ENCODE measurements around the gene SMKR1. TPM values are rescaled to one million over a fixed set of nuclear protein-coding genes. Genes with fewer than 3 reads are reported as not detected.
"Not testable (repeated sequence)": the region's sequence is repeated elsewhere in the genome, so short reads cannot be mapped to it uniquely, and the experiment has no call there.

Gene SMKR1
- total RNA-seq, 1 experiment from 2014 or later: 0.98 TPM

DNA sequence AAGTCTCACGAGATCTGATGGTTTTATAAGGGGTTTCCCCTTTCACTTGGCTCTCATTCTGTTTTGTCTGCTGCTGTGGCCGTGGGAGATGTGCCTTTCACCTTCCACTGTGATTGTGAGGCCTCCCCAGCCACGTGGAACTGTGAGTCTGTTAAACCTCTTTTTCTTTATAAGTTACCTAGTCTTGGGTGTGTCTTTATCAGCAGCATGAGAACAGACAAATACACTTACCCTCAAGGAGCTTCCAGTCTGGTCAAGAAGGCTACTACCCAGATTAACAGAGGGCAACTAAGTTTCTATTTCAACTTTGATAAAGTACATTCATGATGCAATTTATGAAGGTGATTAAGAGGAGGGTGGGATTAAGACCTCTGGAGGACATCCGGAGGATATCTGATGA, 13.1 kb downstream of the SMKR1 start:
- DNase-seq (ENCODE audit: low read depth, low spot score): no peak
- in situ Hi-C loops (cut with HindIII; ENCODE audit: low pct_unique_long_range_greater_than_20kb, low sequenced_read_pairs): no loop called here

GRCh38 chr7:129517931-129518330, 15.6 kb downstream of the SMKR1 start:
- DNase-seq (ENCODE audit: low read depth, low spot score): no peak
- in situ Hi-C loops (cut with HindIII; ENCODE audit: low pct_unique_long_range_greater_than_20kb, low sequenced_read_pairs): no loop called here

GRCh38 chr7:129519464-129519863, 17.1 kb downstream of the SMKR1 start:
- no peak for DNase-seq (ENCODE audit: low read depth, low spot score)
- in situ Hi-C loops (cut with HindIII; ENCODE audit: low pct_unique_long_range_greater_than_20kb, low sequenced_read_pairs): no loop called here

GRCh38 chr7:129522088-129522970, 20.0 kb downstream of the SMKR1 start:
- DNase-seq (ENCODE audit: low read depth, low spot score): no peak
- in situ Hi-C loops (cut with HindIII; ENCODE audit: low pct_unique_long_range_greater_than_20kb, low sequenced_read_pairs): no loop called here

DNA sequence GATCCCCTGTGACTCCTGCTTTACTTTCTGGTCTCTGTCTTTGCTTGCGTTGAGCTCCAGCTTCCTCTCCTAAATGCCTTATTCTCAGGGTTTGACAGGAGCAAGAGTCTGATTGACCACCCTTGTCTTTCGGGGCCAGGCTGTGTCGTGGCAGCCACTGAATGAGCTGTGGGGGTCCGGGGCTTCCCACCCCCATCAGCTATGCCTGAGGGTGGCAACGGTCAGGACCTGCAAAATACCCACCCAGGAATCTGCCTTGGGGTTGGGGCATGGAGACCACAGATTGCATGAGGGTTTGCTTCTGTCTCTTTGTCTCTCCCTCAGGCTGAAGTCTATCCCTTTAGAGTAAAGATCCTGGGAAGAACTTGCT, 20.6 kb downstream of the SMKR1 start:
- in situ Hi-C loops (cut with HindIII; ENCODE audit: low pct_unique_long_range_greater_than_20kb, low sequenced_read_pairs): no loop called here
- DNase-seq (ENCODE audit: low read depth, low spot score): no peak

DNA sequence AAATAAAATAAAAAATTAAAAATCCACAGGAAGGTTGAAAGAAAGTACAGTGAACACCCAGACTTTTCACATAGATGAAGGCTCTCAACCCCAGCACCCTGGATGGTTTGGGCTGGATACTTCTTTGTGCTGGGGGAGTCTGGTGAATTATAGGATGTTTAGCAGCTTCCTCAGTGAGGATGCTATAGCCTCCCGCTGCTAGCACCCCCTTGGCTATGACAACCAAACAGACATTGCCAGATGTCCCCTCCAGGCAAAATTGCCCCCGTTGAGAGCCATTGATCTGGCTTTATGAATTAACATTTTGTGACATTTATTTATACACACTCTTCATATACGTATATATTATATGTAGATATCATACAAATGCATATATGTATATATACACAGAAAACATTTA, 21.6 kb downstream of the SMKR1 start:
- DNase-seq (ENCODE audit: low read depth, low spot score): no peak
- in situ Hi-C loops (cut with HindIII; ENCODE audit: low pct_unique_long_range_greater_than_20kb, low sequenced_read_pairs): no loop called here

DNA sequence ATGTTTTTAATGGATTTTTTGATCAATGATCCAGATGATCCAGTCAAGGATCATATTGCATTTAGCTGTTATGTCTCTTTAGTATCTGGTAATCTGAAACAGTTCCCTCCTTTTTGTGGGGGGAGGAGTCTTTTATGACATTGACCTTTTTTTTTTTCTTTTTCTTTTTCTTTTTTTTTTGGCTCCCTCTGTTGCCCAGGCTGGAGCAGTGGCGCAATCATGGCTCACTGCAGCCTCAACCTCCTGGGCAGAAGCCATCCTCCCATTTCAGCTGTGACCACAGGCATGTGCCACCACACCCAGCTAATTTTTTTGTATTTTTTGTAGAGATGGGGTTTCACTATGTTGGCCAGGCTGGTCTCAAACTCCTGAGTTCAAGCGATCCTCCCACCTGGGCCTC, 22.1 kb downstream of the SMKR1 start:
- DNase-seq (ENCODE audit: low read depth, low spot score): peak; percentile 51
- in situ Hi-C loops (cut with HindIII; ENCODE audit: low pct_unique_long_range_greater_than_20kb, low sequenced_read_pairs): not testable (repeated sequence)

GRCh38 chr7:129525225-129525862, 23.0 kb downstream of the SMKR1 start:
- in situ Hi-C loops (cut with HindIII; ENCODE audit: low pct_unique_long_range_greater_than_20kb, low sequenced_read_pairs): no loop called here
- no peak for DNase-seq (ENCODE audit: low read depth, low spot score)

GRCh38 chr7:129529643-129530042, 27.3 kb downstream of the SMKR1 start:
- DNase-seq (ENCODE audit: low read depth, low spot score): no peak
- in situ Hi-C loops (cut with HindIII; ENCODE audit: low pct_unique_long_range_greater_than_20kb, low sequenced_read_pairs): no loop called here

DNA sequence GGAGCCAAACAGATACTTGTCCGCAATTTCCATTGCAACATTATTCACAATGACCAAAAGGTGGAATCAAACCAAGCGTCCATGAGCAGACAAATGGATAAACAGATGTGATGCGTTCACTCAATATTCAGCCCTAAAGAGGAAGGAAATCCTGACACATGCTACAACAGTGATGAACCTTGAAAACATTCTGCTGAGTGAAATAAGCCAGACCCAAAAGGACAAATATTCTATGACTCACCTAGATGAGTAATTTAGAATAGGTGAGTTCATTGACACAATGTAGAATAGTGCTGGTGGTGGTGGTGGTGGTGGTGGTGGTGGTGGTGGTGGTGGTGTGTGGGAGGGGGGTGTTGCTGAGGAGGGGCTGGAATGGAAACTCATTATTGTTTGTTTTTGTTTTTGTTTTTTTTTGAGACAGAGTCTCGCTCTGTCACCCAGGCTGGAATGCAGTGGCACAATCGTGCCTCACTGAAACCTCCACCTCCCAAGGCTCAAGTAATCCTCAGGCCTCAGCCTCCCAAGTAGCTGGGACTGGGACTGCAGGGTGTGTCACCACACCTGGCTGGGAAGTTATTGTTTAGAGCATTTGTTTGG, 28.6 kb downstream of the SMKR1 start:
- DNase-seq (ENCODE audit: low read depth, low spot score): no peak
- in situ Hi-C loops (cut with HindIII; ENCODE audit: low pct_unique_long_range_greater_than_20kb, low sequenced_read_pairs): no loop called here

- no peak for DNase-seq (ENCODE audit: low read depth, low spot score)
- in situ Hi-C loops (cut with HindIII; ENCODE audit: low pct_unique_long_range_greater_than_20kb, low sequenced_read_pairs): no loop called here
These were observed 29.4 kb downstream of the SMKR1 start for GRCh38 chr7:129531721-129532120.

DNA sequence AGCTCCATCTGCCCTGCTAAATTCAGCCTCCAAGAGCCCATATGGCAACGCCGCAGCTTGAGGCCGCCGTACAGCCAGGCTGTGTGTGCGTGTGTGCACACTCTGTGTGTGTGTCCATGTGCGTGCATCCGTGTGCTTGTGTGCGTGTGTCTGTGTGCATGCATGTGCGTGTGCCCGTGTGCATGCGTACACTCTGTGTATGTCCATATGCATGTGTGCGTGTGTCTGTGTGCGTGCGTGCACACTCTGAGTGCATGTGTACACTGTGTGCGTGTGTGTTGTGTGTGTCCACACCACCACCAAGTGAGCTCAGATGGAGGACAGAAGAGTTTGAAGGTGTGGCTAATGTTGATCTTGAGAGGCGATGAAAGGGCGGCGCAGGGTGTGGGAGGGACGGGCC, 30.0 kb downstream of the SMKR1 start:
- no peak for DNase-seq (ENCODE audit: low read depth, low spot score)
- in situ Hi-C loops (cut with HindIII; ENCODE audit: low pct_unique_long_range_greater_than_20kb, low sequenced_read_pairs): no loop called here

DNA sequence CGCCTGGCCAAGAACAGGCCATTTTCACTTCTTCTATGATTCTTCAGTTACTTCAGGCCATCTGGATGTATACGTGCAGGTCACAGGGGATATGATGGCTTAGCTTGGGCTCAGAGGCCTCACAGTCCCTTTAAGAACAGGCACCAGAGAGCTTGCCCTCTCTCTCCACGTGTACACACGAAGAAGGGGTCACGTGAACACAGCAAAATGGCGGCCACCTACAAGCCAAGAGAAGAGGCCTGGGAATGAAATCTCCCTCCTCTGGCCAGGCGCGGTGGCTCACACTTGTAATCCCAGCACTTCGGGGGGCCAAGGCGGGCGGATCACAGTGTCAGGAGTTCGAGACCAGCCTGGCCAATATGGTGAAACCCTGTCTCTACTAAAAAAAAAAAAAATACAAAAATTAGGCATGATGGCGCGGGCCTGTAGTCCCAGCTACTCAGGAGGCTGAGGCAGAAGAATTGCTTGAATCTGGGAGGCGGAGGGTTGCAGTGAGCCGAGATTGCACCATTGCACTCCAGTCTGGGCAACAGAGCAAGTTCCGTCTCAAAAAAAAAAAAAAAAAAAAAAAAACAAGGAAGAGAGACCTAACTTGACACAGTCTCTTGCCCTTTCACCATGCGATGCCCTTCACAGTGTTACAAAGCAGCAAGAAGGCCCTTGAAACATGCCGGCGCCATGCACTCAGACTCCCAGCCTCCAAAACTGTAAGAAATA, 32.4 kb downstream of the SMKR1 start:
- DNase-seq (ENCODE audit: low read depth, low spot score); in situ Hi-C loops (cut with HindIII; ENCODE audit: low pct_unique_long_range_greater_than_20kb, low sequenced_read_pairs): not testable (repeated sequence)

GRCh38 chr7:129535896-129536295, 33.6 kb downstream of the SMKR1 start:
- in situ Hi-C loops (cut with HindIII; ENCODE audit: low pct_unique_long_range_greater_than_20kb, low sequenced_read_pairs): no loop called here
- DNase-seq (ENCODE audit: low read depth, low spot score): no peak

GRCh38 chr7:129536323-129536722, 34.0 kb downstream of the SMKR1 start:
- in situ Hi-C loops (cut with HindIII; ENCODE audit: low pct_unique_long_range_greater_than_20kb, low sequenced_read_pairs): no loop called here
- DNase-seq (ENCODE audit: low read depth, low spot score): no peak

DNA sequence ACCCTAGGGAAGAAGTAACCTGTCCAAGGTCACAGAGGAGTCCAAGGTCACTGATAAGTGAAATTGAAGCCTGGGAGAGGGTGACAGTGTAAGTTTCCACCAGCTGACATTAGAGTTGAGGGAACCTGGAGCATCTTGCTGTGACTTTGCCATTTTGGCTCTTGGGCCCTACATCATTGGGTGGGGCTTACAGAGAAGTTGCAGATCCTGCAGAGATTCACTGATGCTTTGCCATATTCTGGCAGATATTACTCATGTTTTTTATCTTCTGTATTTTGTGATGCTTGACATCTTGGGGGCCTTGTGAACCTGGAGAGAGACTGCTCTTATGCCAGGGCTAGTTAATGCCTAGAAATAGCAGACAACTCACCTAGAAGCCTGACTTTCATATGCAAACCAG, 36.5 kb downstream of the SMKR1 start:
- in situ Hi-C loops (cut with HindIII; ENCODE audit: low pct_unique_long_range_greater_than_20kb, low sequenced_read_pairs): no loop called here
- no peak for DNase-seq (ENCODE audit: low read depth, low spot score)

- no peak for DNase-seq (ENCODE audit: low read depth, low spot score)
- in situ Hi-C loops (cut with HindIII; ENCODE audit: low pct_unique_long_range_greater_than_20kb, low sequenced_read_pairs): no loop called here
These were observed 38.0 kb downstream of the SMKR1 start for GRCh38 chr7:129540340-129540739.

- DNase-seq (ENCODE audit: low read depth, low spot score): no peak
- in situ Hi-C loops (cut with HindIII; ENCODE audit: low pct_unique_long_range_greater_than_20kb, low sequenced_read_pairs): no loop called here
These were observed 42.4 kb downstream of the SMKR1 start for GRCh38 chr7:129544700-129545099.

All from SK-MEL-5 (cell line).